Immature natural killer cell (primary cell): ENCODE measurements around the gene MYH15. TPM values are rescaled to one million over a fixed set of nuclear protein-coding genes. Genes with fewer than 3 reads are reported as not detected.

ENCODE experiments used
- DNase-seq, 3 donors: peaks; one replicate each; pipeline ENCODE4 v3.0.0; 2022; ENCODE audit warnings: mixed read lengths in 1 of 3
- H3K27ac Mint-ChIP-seq, 6 donors: one replicate each; pipeline ENCODE4 v1.8.0; 2020; ENCODE audit warnings: mixed read lengths in 6 of 6, mild to moderate bottlenecking in 5 of 6, inconsistent platforms in 4 of 6, moderate library complexity in 3 of 6
- H3K27me3 Mint-ChIP-seq, 3 donors: one replicate each; pipeline ENCODE4 v1.8.0; 2020 to 2021; ENCODE audit warnings: low read depth in 3 of 3, mild to moderate bottlenecking in 3 of 3, mixed read lengths in 3 of 3, moderate library complexity in 3 of 3, inconsistent platforms in 1 of 3
- H3K36me3 Mint-ChIP-seq, 3 donors: one replicate each; pipeline ENCODE4 v1.8.0; 2020; ENCODE audit warnings: mixed read lengths in 3 of 3, inconsistent platforms in 2 of 3, mild to moderate bottlenecking in 2 of 3
- H3K4me1 Mint-ChIP-seq, 2 donors: one replicate each; pipeline ENCODE4 v1.8.0; 2020; ENCODE audit warnings: inconsistent platforms in 2 of 2, mild to moderate bottlenecking in 2 of 2, mixed read lengths in 2 of 2, moderate library complexity in 1 of 2
- H3K4me3 Mint-ChIP-seq, 5 donors: one replicate each; pipeline ENCODE4 v1.8.0; 2020; ENCODE audit warnings: mild to moderate bottlenecking in 5 of 5, mixed read lengths in 5 of 5, inconsistent platforms in 3 of 5, moderate library complexity in 3 of 5
- H3K9me3 Mint-ChIP-seq, 6 donors: one replicate each; pipeline ENCODE4 v1.8.0; 2020; ENCODE audit warnings: mild to moderate bottlenecking in 6 of 6, mixed read lengths in 6 of 6, inconsistent platforms in 4 of 6, moderate library complexity in 3 of 6
- polyA plus RNA-seq, 3 donors: library from polyadenylated mRNA; unstranded; fragments of 300-500 nt; fragmentation: Illumina TruSeq; gene quantifications; one replicate each; pipeline ENCODE4 v1.2.3, GENCODE V29; 2021

Gene MYH15
- polyA plus RNA-seq, 3 donors from 2014 or later = not detected

- Mint-ChIP-seq H3K4me1 (no peaks in the 10 kb centered on the region), H3K9me3 (no peaks in the 10 kb centered on the region), H3K27me3 (peaks cover 0 to 3% (median 0%) of the 10 kb centered on the region in 3 donors), H3K4me3 (no peak overlapping the region), H3K27ac (no peak overlapping the region), H3K36me3 (no peaks in the 10 kb centered on the region)
- DNase-seq = no peak
Measured at GRCh38 chr3:108333961-108334360, 176.4 kb downstream of the MYH15 start.

- peaks cover 0 to 5% (median 0%) of the 10 kb centered on the region in 6 donors for H3K9me3 Mint-ChIP-seq
- H3K4me1 Mint-ChIP-seq = no peaks in the 10 kb centered on the region
- DNase-seq = no peak
- H3K4me3 Mint-ChIP-seq = no peak overlapping the region
- no peak overlapping the region for H3K27ac Mint-ChIP-seq
- H3K27me3 Mint-ChIP-seq = peaks cover 0 to 5% (median 0%) of the 10 kb centered on the region in 3 donors
- no peaks in the 10 kb centered on the region for H3K36me3 Mint-ChIP-seq
Measured at GRCh38 chr3:108331792-108332191, 178.6 kb downstream of the MYH15 start.

Other genes with a start within 250 kb of the MYH15 start
- not detected for gene HHLA2, start 214.0 kb downstream of the MYH15 start, polyA plus RNA-seq
- 1 to 10 TPM in 2 of 3 donors, not detected in 1; 1.4 to 2.3 TPM for gene CIP2A, start 78.8 kb upstream of the MYH15 start, polyA plus RNA-seq
- gene DZIP3, start 79.1 kb upstream of the MYH15 start, polyA plus RNA-seq = 10 to 100 TPM in 1 of 3 donors, 1 to 10 TPM in 2; 6.8 to 11.7 (median 9.8) TPM
- not detected for gene RETNLB, start 246.8 kb upstream of the MYH15 start, polyA plus RNA-seq